ENCODE measurements around the gene PAPOLG. TPM values are rescaled to one million over a fixed set of nuclear protein-coding genes. Genes with fewer than 3 reads are reported as not detected.
A peak's percentile ranks its signal among the peaks of the same experiment; 100 is the strongest.

The PAPOLG gene
- polyA plus RNA-seq, 2 of the 4 experiments (the other 2 are of a cell fraction), result 7.7 to 20.9 TPM

DNA sequence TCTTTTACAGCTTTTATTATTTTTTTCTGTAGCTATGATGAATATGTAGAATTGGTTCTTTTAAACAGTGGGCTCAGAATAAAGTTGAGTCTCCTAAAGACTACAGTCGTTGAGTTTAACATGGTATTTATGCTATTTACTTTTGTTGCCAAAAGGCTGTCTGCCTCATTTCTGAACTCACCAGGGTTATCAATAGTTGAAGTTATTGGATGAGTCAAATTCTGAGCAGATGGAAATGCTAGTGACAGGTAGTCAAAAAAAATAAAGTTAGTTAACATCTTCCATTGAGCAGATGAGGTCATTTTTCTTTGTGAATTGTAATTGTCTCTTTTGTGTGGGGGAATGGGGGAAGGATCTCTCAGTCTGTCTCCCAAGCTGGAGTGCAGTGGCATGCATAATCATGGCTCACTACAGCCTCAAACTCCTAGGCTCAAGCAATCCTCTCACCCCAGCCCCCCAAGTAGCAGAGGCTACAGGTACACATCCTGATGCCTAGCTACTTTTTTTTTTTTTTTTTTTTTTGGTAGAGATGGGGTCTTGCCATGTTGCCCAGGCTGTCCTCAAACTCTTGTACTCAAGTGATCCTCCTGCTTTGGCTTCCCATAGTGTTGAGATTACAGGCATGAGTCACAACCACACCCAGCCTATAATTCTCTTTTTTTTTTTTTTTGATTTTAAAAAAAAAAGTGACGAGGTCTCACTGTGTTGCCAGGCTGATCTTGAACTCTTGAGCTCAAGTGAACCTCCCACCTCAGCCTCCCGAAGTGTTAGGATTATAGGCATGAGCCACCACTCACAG is 8.9 kb downstream of the PAPOLG start:
- Histone ChIP-seq H3K4me2 (no peak overlapping the region), H3K9me3 (no peaks in the 10 kb centered on the region), H3K4me3 (no peak overlapping the region), H3K27ac (no peak overlapping the region), H3K4me1 (peaks cover 8% of the 10 kb centered on the region)
- FAIRE-seq (no peak), ATAC-seq (peak in 1 of 2 experiments; percentile 43; a peak in 3 of 6 replicates), DNase-seq (ENCODE audit: low read depth in 1 of 2, low spot score in 1 of 2) (peak in 1 of 2 experiments; percentile 29)
- TF ChIP-seq NFE2L2 (conservative IDR thresholded peaks at IDR 0.05; ENCODE audit: low read length), result no peak
- TF ChIP-seq KDM5A (IDR thresholded peaks at IDR 0.05), result no peak
- TF ChIP-seq ZSCAN20 (CRISPR knock-in tag; IDR thresholded peaks at IDR 0.05), result no peak
- TF ChIP-seq FOXS1 (CRISPR knock-in tag; IDR thresholded peaks at IDR 0.05), result no peak
- TF ChIP-seq MAFK (IDR thresholded peaks at IDR 0.05; ENCODE audit: partially characterized antibody), result no peak
- no peak for TF ChIP-seq JUN (IDR thresholded peaks at IDR 0.05)
- TF ChIP-seq RCOR1 (IDR thresholded peaks at IDR 0.05; ENCODE audit: low read depth, low read length), result no peak
- TF ChIP-seq NR3C1 (IDR thresholded peaks at IDR 0.05), result no peak
- no peak for TF ChIP-seq EHF (CRISPR knock-in tag; IDR thresholded peaks at IDR 0.05)
- TF ChIP-seq NPAS2 (CRISPR knock-in tag; IDR thresholded peaks at IDR 0.05; ENCODE audit: borderline replicate concordance), result no peak
- TF ChIP-seq, protein P1, sequence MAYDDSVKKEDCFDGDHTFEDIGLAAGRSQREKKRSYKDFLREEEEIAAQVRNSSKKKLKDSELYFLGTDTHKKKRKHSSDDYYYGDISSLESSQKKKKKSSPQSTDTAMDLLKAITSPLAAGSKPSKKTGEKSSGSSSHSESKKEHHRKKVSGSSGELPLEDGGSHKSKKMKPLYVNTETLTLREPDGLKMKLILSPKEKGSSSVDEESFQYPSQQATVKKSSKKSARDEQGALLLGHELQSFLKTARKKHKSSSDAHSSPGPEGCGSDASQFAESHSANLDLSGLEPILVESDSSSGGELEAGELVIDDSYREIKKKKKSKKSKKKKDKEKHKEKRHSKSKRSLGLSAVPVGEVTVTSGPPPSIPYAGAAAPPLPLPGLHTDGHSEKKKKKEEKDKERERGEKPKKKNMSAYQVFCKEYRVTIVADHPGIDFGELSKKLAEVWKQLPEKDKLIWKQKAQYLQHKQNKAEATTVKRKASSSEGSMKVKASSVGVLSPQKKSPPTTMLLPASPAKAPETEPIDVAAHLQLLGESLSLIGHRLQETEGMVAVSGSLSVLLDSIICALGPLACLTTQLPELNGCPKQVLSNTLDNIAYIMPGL (CRISPR knock-in tag; IDR thresholded peaks at IDR 0.05; ENCODE audit: borderline replicate concordance), result no peak
- TF ChIP-seq CBX8 (IDR thresholded peaks at IDR 0.05), result no peak
- no peak for TF ChIP-seq SMC3 (IDR thresholded peaks at IDR 0.05)
- no peak for TF ChIP-seq RNF2 (IDR thresholded peaks at IDR 0.05; ENCODE audit: borderline replicate concordance, low read depth)
- no peak for TF ChIP-seq CBX2 (IDR thresholded peaks at IDR 0.05; ENCODE audit: borderline replicate concordance, low read depth)
- TF ChIP-seq MAZ (IDR thresholded peaks at IDR 0.05; ENCODE audit: borderline replicate concordance, low read depth, low read length), result no peak
- TF ChIP-seq, protein P2, sequence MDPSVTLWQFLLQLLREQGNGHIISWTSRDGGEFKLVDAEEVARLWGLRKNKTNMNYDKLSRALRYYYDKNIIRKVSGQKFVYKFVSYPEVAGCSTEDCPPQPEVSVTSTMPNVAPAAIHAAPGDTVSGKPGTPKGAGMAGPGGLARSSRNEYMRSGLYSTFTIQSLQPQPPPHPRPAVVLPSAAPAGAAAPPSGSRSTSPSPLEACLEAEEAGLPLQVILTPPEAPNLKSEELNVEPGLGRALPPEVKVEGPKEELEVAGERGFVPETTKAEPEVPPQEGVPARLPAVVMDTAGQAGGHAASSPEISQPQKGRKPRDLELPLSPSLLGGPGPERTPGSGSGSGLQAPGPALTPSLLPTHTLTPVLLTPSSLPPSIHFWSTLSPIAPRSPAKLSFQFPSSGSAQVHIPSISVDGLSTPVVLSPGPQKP (IDR thresholded peaks at IDR 0.05; ENCODE audit: low read depth, low read length), result no peak
- TF ChIP-seq CHD2 (IDR thresholded peaks at IDR 0.05; ENCODE audit: low read length, partially characterized antibody), result no peak
- CTCF ChIA-PET, result interaction anchor here (1.0 to 4.0 kb wide), 2 partner anchors 57 kb away, joined by 5 to 17 read pairs; no protein-coding TSS in a partner anchor
- POLR2A ChIA-PET, result interaction anchor here (0.6 to 4.1 kb wide), 3 partner anchors 9 to 18 kb away, joined by 3 to 16 read pairs (median 6); partner anchors contain the start of gene PAPOLG
- 78% methylated on average over 3 of the region's 3 CpGs for WGBS (ENCODE audit: missing lambda C conversion rate)

DNA sequence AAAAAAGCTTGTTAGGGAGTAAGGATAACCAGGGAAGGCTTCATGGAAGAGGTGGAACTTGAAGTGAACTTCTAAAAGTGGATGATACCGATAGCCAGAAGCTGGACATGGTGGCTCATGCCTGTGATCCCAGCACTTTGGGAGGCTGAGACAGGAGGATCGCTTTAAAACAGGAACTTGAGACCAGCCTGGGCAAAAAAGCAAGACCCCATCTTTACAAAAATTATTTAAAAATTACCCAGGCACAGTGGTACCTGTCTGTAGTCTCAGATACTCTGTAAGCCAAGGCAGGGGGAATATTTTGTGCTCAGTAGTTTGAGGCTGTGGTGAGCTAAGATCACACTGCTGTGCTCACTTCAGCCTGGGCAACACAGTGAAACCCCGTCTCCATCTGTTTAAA is 10.2 kb downstream of the PAPOLG start:
- Histone ChIP-seq H3K4me3 (no peak overlapping the region), H3K4me1 (peaks cover 8% of the 10 kb centered on the region), H3K9me3 (no peaks in the 10 kb centered on the region), H3K4me2 (no peak overlapping the region), H3K27ac (no peak overlapping the region)
- ChIA-PET CTCF (interaction anchor here (0.9 to 4.0 kb wide), 3 partner anchors 9 to 58 kb away, joined by 4 to 17 read pairs (median 8); partner anchors contain the start of gene PAPOLG), POLR2A (interaction anchor here (4.1 kb wide), 1 partner anchor 10 kb away, joined by 16 read pairs; the partner anchor contains the start of gene PAPOLG)
- FAIRE-seq, result no peak
- no peak for DNase-seq (ENCODE audit: low read depth in 1 of 2, low spot score in 1 of 2)
- ATAC-seq, result no peak
- TF ChIP-seq, protein P3, sequence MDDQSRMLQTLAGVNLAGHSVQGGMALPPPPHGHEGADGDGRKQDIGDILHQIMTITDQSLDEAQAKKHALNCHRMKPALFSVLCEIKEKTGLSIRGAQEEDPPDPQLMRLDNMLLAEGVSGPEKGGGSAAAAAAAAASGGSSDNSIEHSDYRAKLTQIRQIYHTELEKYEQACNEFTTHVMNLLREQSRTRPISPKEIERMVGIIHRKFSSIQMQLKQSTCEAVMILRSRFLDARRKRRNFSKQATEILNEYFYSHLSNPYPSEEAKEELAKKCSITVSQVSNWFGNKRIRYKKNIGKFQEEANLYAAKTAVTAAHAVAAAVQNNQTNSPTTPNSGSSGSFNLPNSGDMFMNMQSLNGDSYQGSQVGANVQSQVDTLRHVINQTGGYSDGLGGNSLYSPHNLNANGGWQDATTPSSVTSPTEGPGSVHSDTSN (IDR thresholded peaks at IDR 0.05), result no peak
- no peak for TF ChIP-seq MAZ (IDR thresholded peaks at IDR 0.05; ENCODE audit: borderline replicate concordance, low read depth, low read length)
- WGBS (ENCODE audit: missing lambda C conversion rate), result 89% methylated on average over 3 of the region's 3 CpGs

All from A549 (cell line).